Stimulated activated CD8-positive, alpha-beta memory T cell treated with anti-CD3 and anti-CD28 coated beads, Interleukin-15, amount 100 ng/mL, for 4 hours (primary cell): ENCODE data around the gene NME4.
"Not testable (repeated sequence)": the region's sequence is repeated elsewhere in the genome, so short reads cannot be mapped to it uniquely, and the experiment has no call there.

Experiments
- DNase-seq, 2 donors: peaks; one replicate each; pipeline ENCODE4 v3.0.0-alpha.2; 2020; ENCODE audit warnings: low read depth in 2 of 2

NME4 gene

GRCh38 chr16:398561-399339, 1.8 kb downstream of the NME4 start:
- no peak for DNase-seq

GRCh38 chr16:399340-400019, 2.5 kb downstream of the NME4 start:
- no peak for DNase-seq

- DNase-seq = no peak
These were observed 3.1 kb downstream of the NME4 start for GRCh38 chr16:400061-400591.

- peak; percentile 94 to 96 for DNase-seq
These were observed 4.7 kb downstream of the NME4 start, which contains the start of gene DECR2 for GRCh38 chr16:401468-402348. TSS of gene DECR2 (plus strand) at chr16:401885. CDS start at chr16:401964, 79 bp downstream.

- no peak for DNase-seq
These were observed 8.0 kb downstream of the NME4 start for GRCh38 chr16:404971-405486.

- no peak for DNase-seq
These were observed 8.8 kb downstream of the NME4 start for GRCh38 chr16:405548-406506.

- no peak for DNase-seq
These were observed 10.3 kb downstream of the NME4 start for GRCh38 chr16:407253-407652.

- DNase-seq = no peak
These were observed 13.6 kb downstream of the NME4 start for GRCh38 chr16:410516-411178.

GRCh38 chr16:411576-412265, 14.7 kb downstream of the NME4 start:
- no peak for DNase-seq

GRCh38 chr16:414395-415169, 17.6 kb downstream of the NME4 start:
- no peak for DNase-seq

- DNase-seq = not testable (repeated sequence)
These were observed 18.1 kb downstream of the NME4 start for GRCh38 chr16:415170-415498.

- not testable (repeated sequence) for DNase-seq
These were observed 25.2 kb downstream of the NME4 start for GRCh38 chr16:422179-422578.

- DNase-seq = no peak
These were observed 27.1 kb downstream of the NME4 start for GRCh38 chr16:424033-424622.

- no peak for DNase-seq
These were observed 27.7 kb downstream of the NME4 start for GRCh38 chr16:424623-425081.

- DNase-seq = peak; percentile 63 to 77
These were observed 28.2 kb downstream of the NME4 start, which contains the start of gene RAB11FIP3 for GRCh38 chr16:425082-425718. TSS of gene RAB11FIP3 (plus strand) at chr16:425649. CDS start at chr16:426007, 358 bp downstream.

GRCh38 chr16:425740-426114, 28.7 kb downstream of the NME4 start:
- no peak for DNase-seq

GRCh38 chr16:426115-426905, 29.3 kb downstream of the NME4 start:
- no peak for DNase-seq
